ENCODE results near the gene PUS7.

Gene PUS7

DNA sequence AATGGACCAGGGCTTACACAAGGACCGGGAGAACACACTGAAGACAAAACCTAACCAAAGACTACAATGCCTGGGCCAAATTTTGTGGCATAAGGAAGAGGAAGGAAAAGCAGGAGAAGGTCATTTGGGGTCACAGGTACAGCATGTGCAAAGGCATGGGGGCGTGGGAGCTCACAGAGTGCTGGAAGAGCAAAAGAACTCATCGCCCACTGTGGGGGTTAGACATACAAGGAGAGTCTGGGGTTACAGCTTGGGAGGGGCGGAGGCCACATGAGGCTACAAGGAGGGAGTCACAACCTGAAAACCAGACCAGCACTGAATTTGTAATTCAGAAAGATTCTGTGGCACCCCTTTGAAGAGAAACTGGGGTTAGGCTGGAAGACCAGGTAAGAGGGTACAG, 9.7 kb downstream of the PUS7 start:
- TF ChIP-seq FOXM1 (IDR thresholded peaks at IDR 0.05; ENCODE audit: borderline replicate concordance, low read depth) (no peak), YY1 (IDR thresholded peaks at IDR 0.05; ENCODE audit: low read depth) (no peak), EGR1 (IDR thresholded peaks at IDR 0.05) (no peak), EP300 (IDR thresholded peaks at IDR 0.05; ENCODE audit: borderline replicate concordance) (no peak), CEBPB (IDR thresholded peaks at IDR 0.05) (no peak), RAD21 (IDR thresholded peaks at IDR 0.05; ENCODE audit: low read depth) (no peak), ZBTB7A (IDR thresholded peaks at IDR 0.05; ENCODE audit: low read depth) (no peak), TCF12 (IDR thresholded peaks at IDR 0.05; ENCODE audit: low read depth) (no peak), TAF1 (IDR thresholded peaks at IDR 0.05; ENCODE audit: low read depth) (no peak)
- TF ChIP-seq, protein P1, sequence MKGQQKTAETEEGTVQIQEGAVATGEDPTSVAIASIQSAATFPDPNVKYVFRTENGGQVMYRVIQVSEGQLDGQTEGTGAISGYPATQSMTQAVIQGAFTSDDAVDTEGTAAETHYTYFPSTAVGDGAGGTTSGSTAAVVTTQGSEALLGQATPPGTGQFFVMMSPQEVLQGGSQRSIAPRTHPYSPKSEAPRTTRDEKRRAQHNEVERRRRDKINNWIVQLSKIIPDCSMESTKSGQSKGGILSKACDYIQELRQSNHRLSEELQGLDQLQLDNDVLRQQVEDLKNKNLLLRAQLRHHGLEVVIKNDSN (IDR thresholded peaks at IDR 0.05) = no peak
- TF ChIP-seq, protein P2, sequence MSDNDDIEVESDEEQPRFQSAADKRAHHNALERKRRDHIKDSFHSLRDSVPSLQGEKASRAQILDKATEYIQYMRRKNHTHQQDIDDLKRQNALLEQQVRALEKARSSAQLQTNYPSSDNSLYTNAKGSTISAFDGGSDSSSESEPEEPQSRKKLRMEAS (IDR thresholded peaks at IDR 0.05) = no peak
- TF ChIP-seq, protein P3, sequence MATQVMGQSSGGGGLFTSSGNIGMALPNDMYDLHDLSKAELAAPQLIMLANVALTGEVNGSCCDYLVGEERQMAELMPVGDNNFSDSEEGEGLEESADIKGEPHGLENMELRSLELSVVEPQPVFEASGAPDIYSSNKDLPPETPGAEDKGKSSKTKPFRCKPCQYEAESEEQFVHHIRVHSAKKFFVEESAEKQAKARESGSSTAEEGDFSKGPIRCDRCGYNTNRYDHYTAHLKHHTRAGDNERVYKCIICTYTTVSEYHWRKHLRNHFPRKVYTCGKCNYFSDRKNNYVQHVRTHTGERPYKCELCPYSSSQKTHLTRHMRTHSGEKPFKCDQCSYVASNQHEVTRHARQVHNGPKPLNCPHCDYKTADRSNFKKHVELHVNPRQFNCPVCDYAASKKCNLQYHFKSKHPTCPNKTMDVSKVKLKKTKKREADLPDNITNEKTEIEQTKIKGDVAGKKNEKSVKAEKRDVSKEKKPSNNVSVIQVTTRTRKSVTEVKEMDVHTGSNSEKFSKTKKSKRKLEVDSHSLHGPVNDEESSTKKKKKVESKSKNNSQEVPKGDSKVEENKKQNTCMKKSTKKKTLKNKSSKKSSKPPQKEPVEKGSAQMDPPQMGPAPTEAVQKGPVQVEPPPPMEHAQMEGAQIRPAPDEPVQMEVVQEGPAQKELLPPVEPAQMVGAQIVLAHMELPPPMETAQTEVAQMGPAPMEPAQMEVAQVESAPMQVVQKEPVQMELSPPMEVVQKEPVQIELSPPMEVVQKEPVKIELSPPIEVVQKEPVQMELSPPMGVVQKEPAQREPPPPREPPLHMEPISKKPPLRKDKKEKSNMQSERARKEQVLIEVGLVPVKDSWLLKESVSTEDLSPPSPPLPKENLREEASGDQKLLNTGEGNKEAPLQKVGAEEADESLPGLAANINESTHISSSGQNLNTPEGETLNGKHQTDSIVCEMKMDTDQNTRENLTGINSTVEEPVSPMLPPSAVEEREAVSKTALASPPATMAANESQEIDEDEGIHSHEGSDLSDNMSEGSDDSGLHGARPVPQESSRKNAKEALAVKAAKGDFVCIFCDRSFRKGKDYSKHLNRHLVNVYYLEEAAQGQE (IDR thresholded peaks at IDR 0.05; ENCODE audit: low read depth) = no peak

DNA sequence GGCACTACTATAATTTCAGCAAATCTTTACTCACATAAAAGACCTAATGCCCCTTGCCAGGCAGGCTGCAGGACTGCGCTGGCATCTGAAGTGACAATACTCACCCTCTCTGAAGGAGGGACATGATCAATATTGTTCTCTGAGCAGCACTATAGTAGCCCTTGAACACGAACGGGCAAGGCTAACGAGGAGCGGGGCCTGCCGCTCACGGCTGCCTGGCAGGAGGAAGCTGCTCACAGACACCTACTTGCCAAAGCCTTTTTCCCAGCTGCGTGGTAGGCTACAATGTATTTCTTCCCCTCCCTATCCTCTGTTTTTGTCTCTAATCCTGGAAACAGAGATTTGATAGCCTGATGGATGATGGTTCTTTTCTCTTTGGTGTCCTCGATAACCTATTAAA, 19.9 kb downstream of the PUS7 start:
- no peak for TF ChIP-seq NFIC (IDR thresholded peaks at IDR 0.05)
- TF ChIP-seq YY1 (IDR thresholded peaks at IDR 0.05; ENCODE audit: low read depth) = no peak
- TF ChIP-seq TCF12 (IDR thresholded peaks at IDR 0.05; ENCODE audit: low read depth) = no peak
- TF ChIP-seq FOXM1 (IDR thresholded peaks at IDR 0.05; ENCODE audit: borderline replicate concordance, low read depth) = no peak
- TF ChIP-seq, protein P3 (IDR thresholded peaks at IDR 0.05; ENCODE audit: low read depth) = no peak
- no peak for TF ChIP-seq CEBPB (IDR thresholded peaks at IDR 0.05)
- no peak for TF ChIP-seq CREB1 (IDR thresholded peaks at IDR 0.05; ENCODE audit: low read depth)
- no peak for TF ChIP-seq ZBTB7A (IDR thresholded peaks at IDR 0.05; ENCODE audit: low read depth)
- TF ChIP-seq, protein P2 (IDR thresholded peaks at IDR 0.05) = no peak
- no peak for TF ChIP-seq RAD21 (IDR thresholded peaks at IDR 0.05; ENCODE audit: low read depth)
- TF ChIP-seq EP300 (IDR thresholded peaks at IDR 0.05; ENCODE audit: borderline replicate concordance) = no peak
- no peak for TF ChIP-seq TAF1 (IDR thresholded peaks at IDR 0.05; ENCODE audit: low read depth)
- no peak for TF ChIP-seq TEAD4 (IDR thresholded peaks at IDR 0.05)
- TF ChIP-seq EGR1 (IDR thresholded peaks at IDR 0.05) = no peak
- TF ChIP-seq, protein P1 (IDR thresholded peaks at IDR 0.05) = no peak

DNA sequence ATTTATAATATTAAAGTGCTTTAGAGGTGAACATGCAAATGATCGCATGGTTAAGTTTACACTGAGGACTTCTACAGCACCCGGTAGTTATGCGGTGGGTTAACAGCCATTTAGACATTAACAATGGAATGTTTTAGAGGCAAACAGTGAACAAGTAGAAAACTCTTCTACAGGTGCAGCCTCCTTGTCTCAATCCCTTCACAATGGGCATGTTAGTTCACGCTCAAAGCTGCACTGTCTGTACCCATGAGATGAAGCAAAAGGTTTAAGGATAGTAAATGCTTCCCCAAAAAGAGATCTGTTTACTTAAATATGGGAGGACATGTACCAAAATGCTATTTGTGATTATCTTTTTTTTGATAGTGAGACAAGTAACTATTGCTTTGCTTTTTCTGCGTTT, 25.1 kb downstream of the PUS7 start:
- TF ChIP-seq CEBPB (IDR thresholded peaks at IDR 0.05) (no peak), EP300 (IDR thresholded peaks at IDR 0.05; ENCODE audit: borderline replicate concordance) (no peak), ZBTB7A (IDR thresholded peaks at IDR 0.05; ENCODE audit: low read depth) (no peak), EGR1 (IDR thresholded peaks at IDR 0.05) (no peak), RAD21 (IDR thresholded peaks at IDR 0.05; ENCODE audit: low read depth) (no peak), NFIC (IDR thresholded peaks at IDR 0.05) (no peak), TAF1 (IDR thresholded peaks at IDR 0.05; ENCODE audit: low read depth) (no peak), FOXM1 (IDR thresholded peaks at IDR 0.05; ENCODE audit: borderline replicate concordance, low read depth) (no peak), TEAD4 (IDR thresholded peaks at IDR 0.05) (no peak), TCF12 (IDR thresholded peaks at IDR 0.05; ENCODE audit: low read depth) (no peak), CREB1 (IDR thresholded peaks at IDR 0.05; ENCODE audit: low read depth) (no peak), YY1 (IDR thresholded peaks at IDR 0.05; ENCODE audit: low read depth) (no peak)
- TF ChIP-seq, protein P1 (IDR thresholded peaks at IDR 0.05) = no peak
- TF ChIP-seq, protein P2 (IDR thresholded peaks at IDR 0.05) = no peak
- TF ChIP-seq, protein P3 (IDR thresholded peaks at IDR 0.05; ENCODE audit: low read depth) = no peak

All from Ishikawa (cell line).